SK-N-SH (cell line): ENCODE data around the gene RNF32.

Experiments
- CTCF ChIP-seq: fragments of 200-600 bp; sonication (generic); IDR thresholded peaks from 2 replicates; pipeline ENCODE4 v1.6.1; 2017; ENCODE audit warnings: antibody characterized with exemption, mild to moderate bottlenecking, moderate library complexity
- EP300 ChIP-seq, 2 experiments: IDR thresholded peaks; 2 replicates each; pipeline versions ENCODE4 v1.4.0 to v1.6.1; 2012; ENCODE audit warnings: borderline replicate concordance in 1 of 2, low read depth in 1 of 2, low read length in 1 of 2
- TF ChIP-seq, protein P1 (sequence below): fragments of 150-350 bp; IDR thresholded peaks from 2 replicates; pipeline ENCODE4 v1.6.1; 2016; ENCODE audit warnings: mild to moderate bottlenecking, low read depth, low read length

- TF ChIP-seq, protein P1, sequence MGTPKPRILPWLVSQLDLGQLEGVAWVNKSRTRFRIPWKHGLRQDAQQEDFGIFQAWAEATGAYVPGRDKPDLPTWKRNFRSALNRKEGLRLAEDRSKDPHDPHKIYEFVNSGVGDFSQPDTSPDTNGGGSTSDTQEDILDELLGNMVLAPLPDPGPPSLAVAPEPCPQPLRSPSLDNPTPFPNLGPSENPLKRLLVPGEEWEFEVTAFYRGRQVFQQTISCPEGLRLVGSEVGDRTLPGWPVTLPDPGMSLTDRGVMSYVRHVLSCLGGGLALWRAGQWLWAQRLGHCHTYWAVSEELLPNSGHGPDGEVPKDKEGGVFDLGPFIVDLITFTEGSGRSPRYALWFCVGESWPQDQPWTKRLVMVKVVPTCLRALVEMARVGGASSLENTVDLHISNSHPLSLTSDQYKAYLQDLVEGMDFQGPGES, result no peak
- no peak for TF ChIP-seq EP300 (IDR thresholded peaks at IDR 0.05; ENCODE audit: borderline replicate concordance in 1 of 2, low read depth in 1 of 2, low read length in 1 of 2)
- no peak for TF ChIP-seq CTCF
Observed at GRCh38 chr7:156610601-156611000, 30.0 kb upstream of the RNF32 start.
